GM12875 (cell line): ENCODE data around the gene RABGAP1.

Source experiments
- H3K4me3 ChIP-seq: one replicate; pipeline ENCODE4 v1.5.1; 2011; ENCODE audit warnings: low read depth, low read length, control low read depth
- CTCF ChIP-seq: IDR thresholded peaks from 2 replicates; pipeline ENCODE4 v1.5.1; 2011; ENCODE audit warnings: low read depth, mild to moderate bottlenecking, control low read depth, inconsistent platforms, low read length, moderate library complexity, borderline replicate concordance; ENCODE audit not compliant: insufficient read depth

Gene RABGAP1

DNA sequence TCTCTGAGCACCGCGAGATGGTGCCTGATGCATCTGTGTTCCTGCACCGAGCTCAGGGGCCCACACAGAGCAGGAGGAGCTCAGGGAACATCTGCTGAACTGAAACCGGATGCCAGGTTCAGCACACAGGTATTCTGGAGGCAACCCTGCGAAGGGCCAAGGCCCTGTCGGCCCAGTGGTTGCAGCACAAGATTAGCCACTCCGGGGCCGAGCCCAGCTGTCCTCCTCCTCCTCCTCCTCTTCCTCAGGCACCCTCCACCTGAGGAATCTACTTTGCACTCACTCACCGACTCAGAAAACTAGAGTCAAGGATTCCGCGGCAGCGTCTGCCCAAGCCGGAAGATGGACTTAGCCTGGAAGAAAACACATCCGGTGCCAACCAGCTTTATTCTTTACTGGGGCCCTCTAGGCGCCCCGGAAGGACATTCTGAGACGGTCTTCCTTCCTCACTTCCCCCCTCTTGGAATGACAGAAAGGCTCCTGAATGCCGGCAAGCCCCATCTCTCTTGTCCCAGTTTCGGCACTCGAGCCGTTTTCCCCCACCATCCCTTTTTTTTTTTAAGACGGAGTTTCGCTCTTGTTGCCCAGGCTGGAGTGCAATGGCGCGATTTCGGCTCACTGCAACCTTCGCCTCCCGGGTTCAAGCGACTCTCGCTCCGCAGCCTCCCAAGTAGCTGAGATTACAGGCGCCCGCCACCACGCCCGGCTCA, 27.7 kb upstream of the RABGAP1 start, which contains the start of gene ZBTB6:
Gene ZBTB6, minus strand, starts transcription at position 360 of the 710 bp plus-strand sequence. CDS start 1,251 bp downstream, outside the sequence.
- H3K4me3 ChIP-seq = peak within 1 kb of the TSS; percentile 73
- TF ChIP-seq CTCF = no peak

- H3K4me3 ChIP-seq = no peak overlapping the region
- no peak for TF ChIP-seq CTCF
These were observed 22.5 kb upstream of the RABGAP1 start for GRCh38 chr9:122918310-122918709.

DNA sequence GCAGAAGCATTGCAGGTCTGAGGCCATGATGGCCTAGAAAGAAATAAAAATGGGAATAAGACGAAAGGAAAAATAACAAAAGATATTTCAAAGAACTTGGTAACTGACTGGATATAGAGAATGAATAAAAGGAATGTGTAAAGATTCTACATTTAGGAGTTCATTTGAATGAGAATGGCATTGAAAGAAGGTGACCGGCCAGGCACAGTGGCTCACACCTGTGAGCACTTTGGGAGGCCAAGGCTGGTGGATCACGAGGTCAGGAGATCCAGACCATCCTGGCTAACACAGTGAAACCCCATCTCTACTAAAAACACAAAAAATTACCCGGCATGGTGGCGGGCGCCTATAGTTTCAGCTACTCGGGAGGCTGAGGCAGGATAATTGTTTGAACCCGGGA, 18.1 kb upstream of the RABGAP1 start:
- no peak overlapping the region for H3K4me3 ChIP-seq
- no peak for TF ChIP-seq CTCF

DNA sequence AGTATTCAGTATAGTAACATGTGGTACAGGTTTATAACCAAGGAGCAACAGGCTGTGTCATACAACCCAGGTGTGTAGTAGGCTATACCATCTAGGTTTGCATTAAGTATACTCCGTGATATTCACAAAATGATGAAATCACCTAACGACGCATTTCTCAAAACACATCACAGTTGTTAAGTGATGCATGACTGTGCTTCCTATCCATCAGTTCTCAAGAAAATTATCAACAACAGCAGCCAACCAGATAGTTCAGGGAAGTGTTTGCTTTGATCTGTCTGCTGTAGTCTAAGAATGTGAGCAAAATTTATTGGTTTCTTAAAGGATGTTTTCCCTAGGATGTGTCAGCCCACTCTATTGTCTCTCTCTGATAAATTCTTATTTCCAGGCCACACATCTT, 16.9 kb upstream of the RABGAP1 start:
- no peak overlapping the region for H3K4me3 ChIP-seq
- TF ChIP-seq CTCF = no peak

GRCh38 chr9:122929796-122930354, 10.9 kb upstream of the RABGAP1 start:
- no peak overlapping the region for H3K4me3 ChIP-seq

GRCh38 chr9:122930541-122931225, 10.1 kb upstream of the RABGAP1 start:
- H3K4me3 ChIP-seq = peak overlapping the region; percentile 59
- no peak for TF ChIP-seq CTCF

More at GRCh38 chr9:122929796-122930354, 10.9 kb upstream of the RABGAP1 start:
- TF ChIP-seq CTCF = no peak
